ENCODE measurements around the gene TIMP2.

Gene TIMP2

DNA sequence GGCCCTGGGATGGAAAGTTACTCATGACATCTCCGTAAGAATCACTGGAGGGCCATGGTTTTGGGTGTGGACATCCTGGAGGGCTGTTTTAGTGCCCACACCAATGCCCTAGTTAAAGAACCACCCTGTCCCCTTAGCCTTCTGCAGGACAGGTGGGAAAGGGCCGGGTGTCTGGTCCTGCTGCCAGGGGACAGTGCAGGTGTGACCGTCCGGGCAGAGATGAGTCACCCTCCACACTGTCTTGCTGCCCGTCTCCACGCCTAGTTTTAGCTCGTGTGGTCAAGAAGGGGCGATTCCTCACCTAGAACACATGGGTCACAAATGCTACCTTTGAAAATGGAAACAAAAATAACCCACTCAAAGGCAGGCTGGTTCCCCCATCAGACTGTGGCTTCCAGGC, 39.2 kb downstream of the TIMP2 start:
- Histone ChIP-seq H3K4me2 (ENCODE audit: insufficient read depth, low read length) (no peak overlapping the region), H2AFZ (ENCODE audit: low read depth, low read length) (no peak overlapping the region), H3K79me2 (ENCODE audit: insufficient read depth, low read length) (no peaks in the 10 kb centered on the region), H3K4me1 (ENCODE audit: insufficient read depth, low read length) (no peaks in the 10 kb centered on the region), H3K4me3 (ENCODE audit: low read depth in 1 of 2, low read length in 2 of 2) (no peak overlapping the region), H3K9me3 (ENCODE audit: insufficient read depth, low read length, severe bottlenecking) (no peaks in the 10 kb centered on the region), H3K27me3 (ENCODE audit: insufficient read depth, low read length, poor library complexity) (no peaks in the 10 kb centered on the region), H4K20me1 (ENCODE audit: insufficient read depth, low read length) (peaks cover 5% of the 10 kb centered on the region; the same call in 1 of the 2 replicates), H3K9ac (ENCODE audit: low read depth, low read length) (no peak overlapping the region), H3K36me3 (ENCODE audit: insufficient read depth, low read length) (no peaks in the 10 kb centered on the region), H3K27ac (ENCODE audit: low read length) (no peak overlapping the region)
- ATAC-seq (ENCODE audit: insufficient read depth, low read depth) (no peak), DNase-seq (no peak)
- no peak for TF ChIP-seq EZH2 (IDR thresholded peaks at IDR 0.05; ENCODE audit: borderline replicate concordance, low read depth, low read length, severe bottlenecking)
- TF ChIP-seq, protein P1, sequence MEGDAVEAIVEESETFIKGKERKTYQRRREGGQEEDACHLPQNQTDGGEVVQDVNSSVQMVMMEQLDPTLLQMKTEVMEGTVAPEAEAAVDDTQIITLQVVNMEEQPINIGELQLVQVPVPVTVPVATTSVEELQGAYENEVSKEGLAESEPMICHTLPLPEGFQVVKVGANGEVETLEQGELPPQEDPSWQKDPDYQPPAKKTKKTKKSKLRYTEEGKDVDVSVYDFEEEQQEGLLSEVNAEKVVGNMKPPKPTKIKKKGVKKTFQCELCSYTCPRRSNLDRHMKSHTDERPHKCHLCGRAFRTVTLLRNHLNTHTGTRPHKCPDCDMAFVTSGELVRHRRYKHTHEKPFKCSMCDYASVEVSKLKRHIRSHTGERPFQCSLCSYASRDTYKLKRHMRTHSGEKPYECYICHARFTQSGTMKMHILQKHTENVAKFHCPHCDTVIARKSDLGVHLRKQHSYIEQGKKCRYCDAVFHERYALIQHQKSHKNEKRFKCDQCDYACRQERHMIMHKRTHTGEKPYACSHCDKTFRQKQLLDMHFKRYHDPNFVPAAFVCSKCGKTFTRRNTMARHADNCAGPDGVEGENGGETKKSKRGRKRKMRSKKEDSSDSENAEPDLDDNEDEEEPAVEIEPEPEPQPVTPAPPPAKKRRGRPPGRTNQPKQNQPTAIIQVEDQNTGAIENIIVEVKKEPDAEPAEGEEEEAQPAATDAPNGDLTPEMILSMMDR (IDR thresholded peaks at IDR 0.05; ENCODE audit: borderline replicate concordance, extremely low read depth, low read length, poor library complexity, severe bottlenecking): no peak

DNA sequence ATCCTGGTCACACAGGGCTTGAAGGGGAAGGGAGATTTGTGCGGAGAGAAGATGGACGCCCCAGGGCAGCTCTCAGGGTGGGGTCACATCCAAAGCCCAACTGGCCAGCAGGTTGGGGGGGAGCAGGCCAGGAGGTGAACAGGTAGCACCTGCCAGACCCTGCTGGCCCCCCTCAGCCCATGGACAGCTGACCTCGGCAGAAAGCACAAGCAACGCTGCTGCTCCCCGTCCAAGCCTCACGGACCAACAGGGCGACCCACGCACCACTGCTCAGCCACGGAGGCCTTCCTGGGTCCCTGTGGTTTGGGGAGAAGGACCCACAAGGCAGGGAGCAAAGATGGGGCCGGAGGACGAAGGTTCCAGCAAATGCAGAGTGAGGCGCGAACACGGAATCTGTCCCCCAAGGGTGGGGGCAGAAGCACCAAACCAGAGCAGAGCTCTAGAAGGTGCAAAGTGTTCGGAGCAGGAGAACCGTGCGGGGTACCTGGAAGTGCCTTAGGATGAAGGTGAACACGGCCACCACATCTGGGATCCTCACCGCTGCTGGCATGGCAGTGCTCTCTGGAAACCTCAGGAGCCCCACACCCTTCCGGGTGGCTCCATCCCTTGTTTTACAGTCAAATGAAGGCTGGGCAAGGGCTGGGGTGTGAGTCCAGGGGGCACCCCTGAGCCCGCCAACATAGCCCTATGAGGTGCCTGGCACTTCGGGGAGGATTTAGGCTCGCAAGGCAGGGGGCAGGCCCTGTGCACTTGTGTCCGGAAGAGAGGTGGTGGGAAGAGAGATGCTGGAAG, 40.1 kb downstream of the TIMP2 start:
- Histone ChIP-seq H3K9ac (ENCODE audit: low read depth, low read length) (no peak overlapping the region), H3K4me2 (ENCODE audit: insufficient read depth, low read length) (no peak overlapping the region), H3K9me3 (ENCODE audit: insufficient read depth, low read length, severe bottlenecking) (no peaks in the 10 kb centered on the region), H3K4me1 (ENCODE audit: insufficient read depth, low read length) (no peaks in the 10 kb centered on the region), H3K27ac (ENCODE audit: low read length) (no peak overlapping the region), H3K79me2 (ENCODE audit: insufficient read depth, low read length) (no peaks in the 10 kb centered on the region), H4K20me1 (ENCODE audit: insufficient read depth, low read length) (peaks cover 9% of the 10 kb centered on the region; the same call in 1 of the 2 replicates), H3K4me3 (ENCODE audit: low read depth in 1 of 2, low read length in 2 of 2) (no peak overlapping the region), H2AFZ (ENCODE audit: low read depth, low read length) (no peak overlapping the region), H3K27me3 (ENCODE audit: insufficient read depth, low read length, poor library complexity) (no peaks in the 10 kb centered on the region), H3K36me3 (ENCODE audit: insufficient read depth, low read length) (no peaks in the 10 kb centered on the region)
- ATAC-seq (ENCODE audit: insufficient read depth, low read depth) (no peak), DNase-seq (no peak)
- TF ChIP-seq EZH2 (IDR thresholded peaks at IDR 0.05; ENCODE audit: borderline replicate concordance, low read depth, low read length, severe bottlenecking): no peak
- TF ChIP-seq, protein P1 (IDR thresholded peaks at IDR 0.05; ENCODE audit: borderline replicate concordance, extremely low read depth, low read length, poor library complexity, severe bottlenecking): no peak

DNA sequence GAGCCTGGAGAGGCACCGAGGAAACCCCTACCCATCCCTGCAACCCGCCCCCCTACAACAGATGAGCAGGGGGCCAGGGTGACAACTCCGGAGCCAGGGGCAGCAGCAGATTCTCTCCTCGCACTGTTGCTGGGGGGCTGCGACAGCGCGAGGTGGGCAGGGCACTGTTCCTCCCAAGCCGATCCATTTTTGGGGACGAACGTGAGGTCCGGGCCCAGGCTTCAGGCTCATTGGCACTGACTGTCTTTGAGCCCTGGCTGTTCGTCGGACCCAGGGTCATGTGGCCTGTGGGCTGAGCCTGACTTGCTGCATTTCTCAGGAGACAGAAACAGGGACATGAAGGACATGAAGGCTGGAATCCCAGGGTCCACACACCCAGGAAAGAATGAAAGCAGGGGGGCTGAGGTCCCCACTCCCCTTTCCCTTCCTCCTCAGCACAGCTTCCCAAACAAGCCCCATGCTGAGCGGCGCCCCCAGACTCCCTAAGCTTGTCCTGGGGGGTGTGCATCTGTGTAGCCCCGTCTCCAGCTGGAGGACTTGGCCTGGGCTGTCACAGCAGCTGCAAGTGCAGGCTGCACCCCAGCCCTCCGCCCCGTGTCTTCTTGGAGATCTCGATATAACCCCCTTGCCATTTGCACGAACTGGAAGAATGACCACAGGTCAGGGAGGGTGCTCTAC, 40.9 kb downstream of the TIMP2 start:
- Histone ChIP-seq H3K9ac (ENCODE audit: low read depth, low read length) (no peak overlapping the region), H3K4me1 (ENCODE audit: insufficient read depth, low read length) (peaks cover 4% of the 10 kb centered on the region; the same call in 1 of the 2 replicates), H3K4me3 (ENCODE audit: low read depth in 1 of 2, low read length in 2 of 2) (no peak overlapping the region), H2AFZ (ENCODE audit: low read depth, low read length) (no peak overlapping the region), H3K79me2 (ENCODE audit: insufficient read depth, low read length) (no peaks in the 10 kb centered on the region), H3K27ac (ENCODE audit: low read length) (no peak overlapping the region), H3K4me2 (ENCODE audit: insufficient read depth, low read length) (no peak overlapping the region), H3K36me3 (ENCODE audit: insufficient read depth, low read length) (no peaks in the 10 kb centered on the region), H3K27me3 (ENCODE audit: insufficient read depth, low read length, poor library complexity) (no peaks in the 10 kb centered on the region), H3K9me3 (ENCODE audit: insufficient read depth, low read length, severe bottlenecking) (no peaks in the 10 kb centered on the region), H4K20me1 (ENCODE audit: insufficient read depth, low read length) (peaks cover 9% of the 10 kb centered on the region; the same call in 1 of the 2 replicates)
- ATAC-seq (ENCODE audit: insufficient read depth, low read depth): no peak
- TF ChIP-seq EZH2 (IDR thresholded peaks at IDR 0.05; ENCODE audit: borderline replicate concordance, low read depth, low read length, severe bottlenecking): no peak
- DNase-seq: no peak

DNA sequence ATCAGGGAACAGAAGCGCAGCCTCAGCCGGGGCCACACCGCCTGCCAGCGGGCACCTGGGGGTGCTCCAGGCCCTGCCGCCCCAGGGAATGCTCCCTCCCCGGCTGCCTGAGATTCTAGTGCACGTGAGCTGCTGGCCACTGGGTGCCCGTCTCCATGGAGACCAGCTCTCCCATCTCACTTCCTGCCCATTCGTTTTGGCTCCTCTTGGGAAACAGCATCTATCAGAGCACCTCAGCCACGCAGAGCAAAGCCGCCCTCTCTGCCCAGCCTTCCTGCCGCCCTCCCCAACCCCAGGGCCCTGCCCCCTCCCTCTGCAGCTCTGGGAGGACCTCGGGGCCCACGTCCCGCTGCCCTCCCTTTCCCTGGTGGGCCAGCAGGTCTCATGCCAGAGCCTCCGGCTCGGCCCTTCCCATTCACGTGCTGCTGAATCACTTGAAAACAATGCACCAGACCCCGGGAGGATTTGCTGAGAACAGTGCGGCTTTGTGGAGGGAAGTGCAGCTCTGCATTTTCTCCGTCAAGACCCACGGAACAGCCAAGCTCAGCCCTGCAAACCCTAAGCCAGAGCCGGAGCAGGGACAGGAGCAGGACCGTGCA, 41.6 kb downstream of the TIMP2 start:
- no peak overlapping the region for H3K4me3 ChIP-seq (ENCODE audit: low read depth in 1 of 2, low read length in 2 of 2)
- no peaks in the 10 kb centered on the region for H3K9me3 ChIP-seq (ENCODE audit: insufficient read depth, low read length, severe bottlenecking)
- H3K27me3 ChIP-seq (ENCODE audit: insufficient read depth, low read length, poor library complexity): peaks cover 3% of the 10 kb centered on the region
- DNase-seq (no peak), ATAC-seq (ENCODE audit: insufficient read depth, low read depth) (no peak)
- no peak overlapping the region for H3K9ac ChIP-seq (ENCODE audit: low read depth, low read length)
- no peaks in the 10 kb centered on the region for H3K36me3 ChIP-seq (ENCODE audit: insufficient read depth, low read length)
- H3K27ac ChIP-seq (ENCODE audit: low read length): no peak overlapping the region
- peaks cover 11% of the 10 kb centered on the region; the same call in 1 of the 2 replicates for H4K20me1 ChIP-seq (ENCODE audit: insufficient read depth, low read length)
- no peak for TF ChIP-seq EZH2 (IDR thresholded peaks at IDR 0.05; ENCODE audit: borderline replicate concordance, low read depth, low read length, severe bottlenecking)
- TF ChIP-seq, protein P1 (IDR thresholded peaks at IDR 0.05; ENCODE audit: borderline replicate concordance, extremely low read depth, low read length, poor library complexity, severe bottlenecking): no peak
- peaks cover 9% of the 10 kb centered on the region; the same call in 1 of the 2 replicates for H3K4me1 ChIP-seq (ENCODE audit: insufficient read depth, low read length)
- H3K79me2 ChIP-seq (ENCODE audit: insufficient read depth, low read length): no peaks in the 10 kb centered on the region
- H2AFZ ChIP-seq (ENCODE audit: low read depth, low read length): no peak overlapping the region
- no peak overlapping the region for H3K4me2 ChIP-seq (ENCODE audit: insufficient read depth, low read length)

All from DND-41 (cell line).